ENCODE measurements around the gene MGMT. TPM values are rescaled to one million over a fixed set of nuclear protein-coding genes. Genes with fewer than 3 reads are reported as not detected.

Gene MGMT
- total and polyA plus RNA-seq, 9 of the 15 experiments (the other 6 are each of a cell fraction or from before 2014, with no cell fraction given): 0.03 to 0.29 (median 0.11) TPM; not detected in 4

GRCh38 chr10:129710510-129710847 lies 243.4 kb downstream of the MGMT start:
- no TSS peak for BruUV-seq (replicated peaks)
- no peak for FAIRE-seq

More at GRCh38 chr10:129710510-129710847, 243.4 kb downstream of the MGMT start:
- H4K20me1 ChIP-seq (replicated peaks; ENCODE audit: control insufficient read depth, insufficient read depth, low read length): no peaks in the 10 kb centered on the region
- H3K27ac ChIP-seq (ENCODE audit: extremely low read depth, low read depth, low read length): no peak overlapping the region
- no peak overlapping the region for H3K4me3 ChIP-seq
- CTCF ChIA-PET (ENCODE audit: low intra/inter-chr PET ratio): no interaction called here
- no peak overlapping the region for H3K4me2 ChIP-seq (ENCODE audit: insufficient read depth, low read length)
- no peak for DNase-seq (ENCODE audit: extremely low read depth in 1 of 4, low spot score in 3 of 4)
- no peaks in the 10 kb centered on the region for H3K4me1 ChIP-seq (replicated peaks in 1 of 2; ENCODE audit: control insufficient read depth in 2 of 2, insufficient read depth in 2 of 2, low read length in 2 of 2)
- intact Hi-C loops (cut with micrococcal nuclease): no loop called here
- no peak overlapping the region for H3K9ac ChIP-seq (ENCODE audit: insufficient read depth in 1 of 2, low read depth in 2 of 2, low read length in 2 of 2)
- no peaks in the 10 kb centered on the region for H3K79me2 ChIP-seq (ENCODE audit: control insufficient read depth, insufficient read depth, low read length)
- H2AFZ ChIP-seq (ENCODE audit: low read depth, low read length): no peak overlapping the region
- in situ Hi-C loops (cut with MboI): no loop called here
- POLR2A ChIA-PET: no interaction called here
- 0% methylated on average over 2 of the region's 4 CpGs for WGBS (ENCODE audit: insufficient coverage, low coverage, missing lambda C conversion rate)
- no peaks in the 10 kb centered on the region for H3K9me3 ChIP-seq (replicated peaks; ENCODE audit: control insufficient read depth, insufficient read depth, low read depth, low read length)
- H3K27me3 ChIP-seq (ENCODE audit: control insufficient read depth in 2 of 2, insufficient read depth in 2 of 2, low read length in 2 of 2): peaks cover 3 to 39% of the 10 kb centered on the region in 2 experiments; a peak in 3 of 5 replicates
- no peak for TF ChIP-seq IRF2 (CRISPR knock-in tag; IDR thresholded peaks at IDR 0.05)
- TF ChIP-seq, protein P1, sequence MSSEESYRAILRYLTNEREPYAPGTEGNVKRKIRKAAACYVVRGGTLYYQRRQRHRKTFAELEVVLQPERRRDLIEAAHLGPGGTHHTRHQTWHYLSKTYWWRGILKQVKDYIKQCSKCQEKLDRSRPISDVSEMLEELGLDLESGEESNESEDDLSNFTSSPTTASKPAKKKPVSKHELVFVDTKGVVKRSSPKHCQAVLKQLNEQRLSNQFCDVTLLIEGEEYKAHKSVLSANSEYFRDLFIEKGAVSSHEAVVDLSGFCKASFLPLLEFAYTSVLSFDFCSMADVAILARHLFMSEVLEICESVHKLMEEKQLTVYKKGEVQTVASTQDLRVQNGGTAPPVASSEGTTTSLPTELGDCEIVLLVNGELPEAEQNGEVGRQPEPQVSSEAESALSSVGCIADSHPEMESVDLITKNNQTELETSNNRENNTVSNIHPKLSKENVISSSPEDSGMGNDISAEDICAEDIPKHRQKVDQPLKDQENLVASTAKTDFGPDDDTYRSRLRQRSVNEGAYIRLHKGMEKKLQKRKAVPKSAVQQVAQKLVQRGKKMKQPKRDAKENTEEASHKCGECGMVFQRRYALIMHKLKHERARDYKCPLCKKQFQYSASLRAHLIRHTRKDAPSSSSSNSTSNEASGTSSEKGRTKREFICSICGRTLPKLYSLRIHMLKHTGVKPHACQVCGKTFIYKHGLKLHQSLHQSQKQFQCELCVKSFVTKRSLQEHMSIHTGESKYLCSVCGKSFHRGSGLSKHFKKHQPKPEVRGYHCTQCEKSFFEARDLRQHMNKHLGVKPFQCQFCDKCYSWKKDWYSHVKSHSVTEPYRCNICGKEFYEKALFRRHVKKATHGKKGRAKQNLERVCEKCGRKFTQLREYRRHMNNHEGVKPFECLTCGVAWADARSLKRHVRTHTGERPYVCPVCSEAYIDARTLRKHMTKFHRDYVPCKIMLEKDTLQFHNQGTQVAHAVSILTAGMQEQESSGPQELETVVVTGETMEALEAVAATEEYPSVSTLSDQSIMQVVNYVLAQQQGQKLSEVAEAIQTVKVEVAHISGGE (CRISPR knock-in tag; IDR thresholded peaks at IDR 0.05): no peak
- no peak for TF ChIP-seq LARP7 (IDR thresholded peaks at IDR 0.05)
- TF ChIP-seq ZNF778 (CRISPR knock-in tag; IDR thresholded peaks at IDR 0.05): no peak
- no peak for TF ChIP-seq KDM1A (IDR thresholded peaks at IDR 0.05)
- ATAC-seq: no peak
- H3K9me1 ChIP-seq (ENCODE audit: control insufficient read depth, insufficient read depth, low read length): no peaks in the 10 kb centered on the region
- H3K36me3 ChIP-seq (ENCODE audit: control insufficient read depth, insufficient read depth, low read length): no peaks in the 10 kb centered on the region

Measured in K562 (cell line).